HG02588 (cell line): ENCODE results near the gene TECPR1.

Source experiments
- ATAC-seq: cut with Tn5 transposase; IDR thresholded peaks from one replicate; pipeline ENCODE4 v1.9.1; 2021; ENCODE audit warnings: mild to moderate bottlenecking, moderate library complexity; ENCODE audit not compliant: unreplicated experiment

Gene TECPR1

GRCh38 chr7:98166668-98166970 is 85.4 kb downstream of the TECPR1 start:
- no peak for ATAC-seq

GRCh38 chr7:98165827-98166667 is 86.0 kb downstream of the TECPR1 start:
- no peak for ATAC-seq
